SK-N-SH (cell line): ENCODE measurements around the gene RETREG2. TPM values are rescaled to one million over a fixed set of nuclear protein-coding genes. Genes with fewer than 3 reads are reported as not detected.

Experiments
- CTCF ChIA-PET: fragments of 300-600, 350-600 bp; formaldehyde crosslinking; extraction: SDS; loops from one replicate; lab custom pipeline; 2021; lab: Yijun Ruan, JAX
- POLR2A ChIA-PET: fragments of 350-600 bp; sonication (Branson Sonifier 250); formaldehyde crosslinking; extraction: SDS; loops from one replicate; lab custom pipeline; 2020; ENCODE audit warnings: antibody characterized with exemption, inconsistent platforms; lab: Yijun Ruan, JAX
- DNase-seq: peaks from one replicate; pipeline ENCODE4 v3.0.0; 2012
- H2AFZ ChIP-seq: fragments of 200-600 bp; sonication (generic); 2 replicates; pipeline ENCODE4 v1.8.1; 2016; ENCODE audit warnings: antibody characterized with exemption, mild to moderate bottlenecking, low read depth
- H3F3A ChIP-seq: fragments of 200-600 bp; sonication (generic); replicated peaks from 2 replicates; pipeline ENCODE3; 2016; ENCODE audit warnings: antibody characterized with exemption, mild to moderate bottlenecking; ENCODE audit not compliant: insufficient read depth
- H3K27ac ChIP-seq, 2 experiments: fragments of 200-500 bp in 1 of 2; fragments of 200-600 bp in 1 of 2; sonication (Bioruptor generic) in 1 of 2; sonication (generic), shearing (Covaris generic) in 1 of 2; 2 replicates each; pipeline versions ENCODE4 v1.5.1 to v1.6.1; 2014 to 2016; ENCODE audit warnings: low read depth in 2 of 2, inconsistent platforms in 1 of 2, low read length in 1 of 2, mild to moderate bottlenecking in 1 of 2, mixed read lengths in 1 of 2
- H3K27me3 ChIP-seq: fragments of 200-600 bp; sonication (generic), shearing (Covaris generic); 2 replicates; pipeline ENCODE4 v1.6.1; 2016; ENCODE audit warnings: mixed run types; ENCODE audit not compliant: insufficient read depth
- H3K36me3 ChIP-seq, 2 experiments: fragments of 200-500 bp in 1 of 2; fragments of 200-600 bp in 1 of 2; sonication (Bioruptor generic) in 1 of 2; sonication (generic) in 1 of 2; replicated peaks in 1 of 2; 2 replicates each; pipeline versions ENCODE3 to v1.5.1; 2014 to 2016; ENCODE audit warnings: low read length in 1 of 2, mild to moderate bottlenecking in 1 of 2; ENCODE audit not compliant: insufficient read depth in 2 of 2, control insufficient read depth in 1 of 2
- H3K4me1 ChIP-seq, 2 experiments: fragments of 200-500 bp in 1 of 2; fragments of 200-600 bp in 1 of 2; sonication (Bioruptor generic) in 1 of 2; sonication (generic), shearing (Covaris generic) in 1 of 2; 2 replicates each; pipeline versions ENCODE4 v1.5.1 to v1.6.1; 2014 to 2016; ENCODE audit warnings: low read depth in 1 of 2, low read length in 1 of 2, mixed run types in 1 of 2; ENCODE audit not compliant: insufficient read depth in 2 of 2, control insufficient read depth in 1 of 2
- H3K4me2 ChIP-seq: fragments of 200-600 bp; sonication (generic), shearing (Covaris generic); 2 replicates; pipeline ENCODE4 v1.6.1; 2017; ENCODE audit warnings: mixed run types
- H3K4me3 ChIP-seq, 2 experiments: fragments of 200-500 bp in 1 of 2; fragments of 200-600 bp in 1 of 2; sonication (Bioruptor generic) in 1 of 2; sonication (generic), shearing (Covaris generic) in 1 of 2; 2 replicates each; pipeline versions ENCODE4 v1.5.1 to v1.8.1; 2014 to 2016; ENCODE audit warnings: low read depth in 2 of 2, inconsistent platforms in 1 of 2, low read length in 1 of 2, mild to moderate bottlenecking in 1 of 2, mixed read lengths in 1 of 2, moderate library complexity in 1 of 2
- H3K79me2 ChIP-seq: fragments of 200-600 bp; sonication (generic); 2 replicates; pipeline ENCODE4 v1.8.1; 2017; ENCODE audit warnings: mild to moderate bottlenecking; ENCODE audit not compliant: insufficient read depth
- H3K9ac ChIP-seq: fragments of 200-600 bp; sonication (generic); 2 replicates; pipeline ENCODE4 v1.6.1; 2017; ENCODE audit warnings: mixed run types
- H3K9me2 ChIP-seq: fragments of 200-600 bp; sonication (generic); 2 replicates; pipeline ENCODE4 v1.6.1; 2017; ENCODE audit warnings: mixed run types
- H3K9me3 ChIP-seq: fragments of 200-600 bp; sonication (generic); 2 replicates; pipeline ENCODE4 v1.6.1; 2017; ENCODE audit warnings: mixed run types, mild to moderate bottlenecking, moderate library complexity
- H4K20me1 ChIP-seq: fragments of 200-600 bp; sonication (generic); 2 replicates; pipeline ENCODE4 v1.6.1; 2017; ENCODE audit warnings: mild to moderate bottlenecking, mixed run types; ENCODE audit not compliant: insufficient read depth
- EZH2phosphoT487 ChIP-seq: fragments of 200-600 bp; sonication (generic); IDR thresholded peaks from 2 replicates; pipeline ENCODE4 v1.6.1; 2017; ENCODE audit warnings: low read depth, mixed run types, mild to moderate bottlenecking, antibody characterized with exemption, moderate library complexity, borderline replicate concordance
- FOXJ3 ChIP-seq: sonication (generic); formaldehyde crosslinking; IDR thresholded peaks from 2 replicates; pipeline ENCODE4 v1.5.1; 2020; ENCODE audit warnings: mild to moderate bottlenecking, missing genetic modification reagents
- GATA2 ChIP-seq: sonication (generic); formaldehyde crosslinking; IDR thresholded peaks from 2 replicates; pipeline ENCODE4 v1.5.0; 2020; ENCODE audit warnings: mild to moderate bottlenecking, missing genetic modification reagents
- MEF2A ChIP-seq: IDR thresholded peaks from 2 replicates; pipeline ENCODE4 v1.4.0; 2012; ENCODE audit warnings: low read depth, borderline replicate concordance
- POLR2AphosphoS5 ChIP-seq: IDR thresholded peaks from 2 replicates; pipeline ENCODE4 v1.6.1; 2012; ENCODE audit warnings: low read depth, low read length
- RAD21 ChIP-seq: IDR thresholded peaks from 2 replicates; pipeline ENCODE4 v1.6.1; 2012; ENCODE audit warnings: mild to moderate bottlenecking, low read length
- RFX5 ChIP-seq: IDR thresholded peaks from 2 replicates; pipeline ENCODE4 v1.6.1; 2012; ENCODE audit warnings: mild to moderate bottlenecking, improper control_type of control experiment, low read length
- RXRA ChIP-seq: IDR thresholded peaks from 2 replicates; pipeline ENCODE4 v1.4.0; 2012; ENCODE audit warnings: low read depth, mild to moderate bottlenecking, borderline replicate concordance
- TEAD4 ChIP-seq: IDR thresholded peaks from 2 replicates; pipeline ENCODE4 v1.4.0; 2012; ENCODE audit warnings: mild to moderate bottlenecking, borderline replicate concordance; ENCODE audit not compliant: insufficient read depth
- WGBS: methylation state at CpG from one replicate; pipeline ENCODE4 v1.1.6; 2017; ENCODE audit warnings: low lambda C conversion rate; 5-methylcytosine and 5-hydroxymethylcytosine counted together
- polyA plus RNA-seq, 3 experiments: library from polyadenylated mRNA; depleted of rRNA; stranded (reverse); fragments of >200 nt; gene quantifications; 2 replicates each; pipeline ENCODE4 v1.2.3, GENCODE V29; 2012
- TF ChIP-seq, protein P1 (sequence below): IDR thresholded peaks from 2 replicates; pipeline ENCODE4 v1.6.1; 2012; ENCODE audit warnings: mild to moderate bottlenecking, low read depth, low read length, moderate library complexity
- TF ChIP-seq, protein P2 (sequence below): IDR thresholded peaks from 2 replicates; pipeline ENCODE4 v1.4.0; 2012; ENCODE audit warnings: low read depth, borderline replicate concordance
- TF ChIP-seq, protein P3 (sequence below): fragments of 150-350 bp; IDR thresholded peaks from 2 replicates; pipeline ENCODE4 v1.6.1; 2016; ENCODE audit warnings: mild to moderate bottlenecking, low read depth, low read length
- TF ChIP-seq, protein P4 (sequence below): IDR thresholded peaks from 2 replicates; pipeline ENCODE4; 2012
- TF ChIP-seq, protein P5 (sequence below): fragments of 150-350 bp; IDR thresholded peaks from 2 replicates; pipeline ENCODE4 v1.6.1; 2017; ENCODE audit warnings: antibody characterized with exemption, low read length, low read depth, borderline replicate concordance

Gene RETREG2
- polyA plus RNA-seq, 1 of the 3 experiments (the other 2 are of a cell fraction), result 74.6 TPM

DNA sequence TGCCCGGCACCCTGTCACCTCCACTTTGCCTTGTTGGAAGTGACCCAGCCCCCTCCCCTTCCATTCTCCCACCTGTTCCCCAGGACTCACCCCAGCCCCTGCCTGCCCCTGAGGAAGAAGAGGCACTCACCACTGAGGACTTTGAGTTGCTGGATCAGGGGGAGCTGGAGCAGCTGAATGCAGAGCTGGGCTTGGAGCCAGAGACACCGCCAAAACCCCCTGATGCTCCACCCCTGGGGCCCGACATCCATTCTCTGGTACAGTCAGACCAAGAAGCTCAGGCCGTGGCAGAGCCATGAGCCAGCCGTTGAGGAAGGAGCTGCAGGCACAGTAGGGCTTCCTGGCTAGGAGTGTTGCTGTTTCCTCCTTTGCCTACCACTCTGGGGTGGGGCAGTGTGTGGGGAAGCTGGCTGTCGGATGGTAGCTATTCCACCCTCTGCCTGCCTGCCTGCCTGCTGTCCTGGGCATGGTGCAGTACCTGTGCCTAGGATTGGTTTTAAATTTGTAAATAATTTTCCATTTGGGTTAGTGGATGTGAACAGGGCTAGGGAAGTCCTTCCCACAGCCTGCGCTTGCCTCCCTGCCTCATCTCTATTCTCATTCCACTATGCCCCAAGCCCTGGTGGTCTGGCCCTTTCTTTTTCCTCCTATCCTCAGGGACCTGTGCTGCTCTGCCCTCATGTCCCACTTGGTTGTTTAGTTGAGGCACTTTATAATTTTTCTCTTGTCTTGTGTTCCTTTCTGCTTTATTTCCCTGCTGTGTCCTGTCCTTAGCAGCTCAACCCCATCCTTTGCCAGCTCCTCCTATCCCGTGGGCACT lies 4.5 kb downstream of the RETREG2 start (continued):
- TF ChIP-seq, protein P1, sequence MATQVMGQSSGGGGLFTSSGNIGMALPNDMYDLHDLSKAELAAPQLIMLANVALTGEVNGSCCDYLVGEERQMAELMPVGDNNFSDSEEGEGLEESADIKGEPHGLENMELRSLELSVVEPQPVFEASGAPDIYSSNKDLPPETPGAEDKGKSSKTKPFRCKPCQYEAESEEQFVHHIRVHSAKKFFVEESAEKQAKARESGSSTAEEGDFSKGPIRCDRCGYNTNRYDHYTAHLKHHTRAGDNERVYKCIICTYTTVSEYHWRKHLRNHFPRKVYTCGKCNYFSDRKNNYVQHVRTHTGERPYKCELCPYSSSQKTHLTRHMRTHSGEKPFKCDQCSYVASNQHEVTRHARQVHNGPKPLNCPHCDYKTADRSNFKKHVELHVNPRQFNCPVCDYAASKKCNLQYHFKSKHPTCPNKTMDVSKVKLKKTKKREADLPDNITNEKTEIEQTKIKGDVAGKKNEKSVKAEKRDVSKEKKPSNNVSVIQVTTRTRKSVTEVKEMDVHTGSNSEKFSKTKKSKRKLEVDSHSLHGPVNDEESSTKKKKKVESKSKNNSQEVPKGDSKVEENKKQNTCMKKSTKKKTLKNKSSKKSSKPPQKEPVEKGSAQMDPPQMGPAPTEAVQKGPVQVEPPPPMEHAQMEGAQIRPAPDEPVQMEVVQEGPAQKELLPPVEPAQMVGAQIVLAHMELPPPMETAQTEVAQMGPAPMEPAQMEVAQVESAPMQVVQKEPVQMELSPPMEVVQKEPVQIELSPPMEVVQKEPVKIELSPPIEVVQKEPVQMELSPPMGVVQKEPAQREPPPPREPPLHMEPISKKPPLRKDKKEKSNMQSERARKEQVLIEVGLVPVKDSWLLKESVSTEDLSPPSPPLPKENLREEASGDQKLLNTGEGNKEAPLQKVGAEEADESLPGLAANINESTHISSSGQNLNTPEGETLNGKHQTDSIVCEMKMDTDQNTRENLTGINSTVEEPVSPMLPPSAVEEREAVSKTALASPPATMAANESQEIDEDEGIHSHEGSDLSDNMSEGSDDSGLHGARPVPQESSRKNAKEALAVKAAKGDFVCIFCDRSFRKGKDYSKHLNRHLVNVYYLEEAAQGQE, result no peak

DNA sequence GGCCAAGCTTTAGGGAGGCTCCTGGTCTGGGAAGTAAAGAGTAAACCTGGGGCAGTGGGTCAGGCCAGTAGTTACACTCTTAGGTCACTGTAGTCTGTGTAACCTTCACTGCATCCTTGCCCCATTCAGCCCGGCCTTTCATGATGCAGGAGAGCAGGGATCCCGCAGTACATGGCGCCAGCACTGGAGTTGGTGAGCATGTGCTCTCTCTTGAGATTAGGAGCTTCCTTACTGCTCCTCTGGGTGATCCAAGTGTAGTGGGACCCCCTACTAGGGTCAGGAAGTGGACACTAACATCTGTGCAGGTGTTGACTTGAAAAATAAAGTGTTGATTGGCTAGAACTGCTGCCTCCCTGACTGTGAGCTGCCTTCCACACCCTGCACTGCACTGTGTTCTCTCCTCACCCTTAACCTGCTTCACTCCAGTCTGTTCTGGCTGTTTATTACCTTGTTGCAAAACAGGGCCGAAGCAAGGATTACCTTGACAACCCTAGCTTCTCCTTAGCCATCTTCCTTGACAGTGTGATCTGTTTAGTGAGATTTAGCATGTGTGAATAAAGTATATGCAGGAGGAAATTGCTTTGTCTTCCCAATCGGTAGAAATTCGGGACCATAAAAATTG lies 5.2 kb downstream of the RETREG2 start:
- H3K27me3 ChIP-seq, result no peaks in the 10 kb centered on the region
- CTCF ChIA-PET, result interaction anchor here (1.2 to 4.1 kb wide), 4 partner anchors 10 to 112 kb away, joined by 3 to 12 read pairs (median 6); partner anchors contain the start of gene NHEJ1
- DNase-seq, result no peak
- no peak overlapping the region for H3K9ac ChIP-seq
- peaks cover 50 to 52% of the 10 kb centered on the region in 2 experiments for H3K36me3 ChIP-seq
- peaks cover 0 to 9% of the 10 kb centered on the region in 2 experiments; a peak in 2 of 4 replicates for H3K4me1 ChIP-seq
- WGBS, result 92% methylated on average over 6 of the region's 6 CpGs
- H3K27ac ChIP-seq, result no peak overlapping the region
- POLR2A ChIA-PET, result no interaction called here
- H3K4me2 ChIP-seq, result no peak overlapping the region
- no peaks in the 10 kb centered on the region for H3K9me2 ChIP-seq
- H4K20me1 ChIP-seq, result peaks cover 10% of the 10 kb centered on the region
- no peaks in the 10 kb centered on the region for H3K9me3 ChIP-seq
- no peak overlapping the region for H3K4me3 ChIP-seq
- H3K79me2 ChIP-seq, result peaks cover 25% of the 10 kb centered on the region
- H2AFZ ChIP-seq, result no peak overlapping the region
- peaks cover 13% of the 10 kb centered on the region for H3F3A ChIP-seq
- TF ChIP-seq, protein P2, sequence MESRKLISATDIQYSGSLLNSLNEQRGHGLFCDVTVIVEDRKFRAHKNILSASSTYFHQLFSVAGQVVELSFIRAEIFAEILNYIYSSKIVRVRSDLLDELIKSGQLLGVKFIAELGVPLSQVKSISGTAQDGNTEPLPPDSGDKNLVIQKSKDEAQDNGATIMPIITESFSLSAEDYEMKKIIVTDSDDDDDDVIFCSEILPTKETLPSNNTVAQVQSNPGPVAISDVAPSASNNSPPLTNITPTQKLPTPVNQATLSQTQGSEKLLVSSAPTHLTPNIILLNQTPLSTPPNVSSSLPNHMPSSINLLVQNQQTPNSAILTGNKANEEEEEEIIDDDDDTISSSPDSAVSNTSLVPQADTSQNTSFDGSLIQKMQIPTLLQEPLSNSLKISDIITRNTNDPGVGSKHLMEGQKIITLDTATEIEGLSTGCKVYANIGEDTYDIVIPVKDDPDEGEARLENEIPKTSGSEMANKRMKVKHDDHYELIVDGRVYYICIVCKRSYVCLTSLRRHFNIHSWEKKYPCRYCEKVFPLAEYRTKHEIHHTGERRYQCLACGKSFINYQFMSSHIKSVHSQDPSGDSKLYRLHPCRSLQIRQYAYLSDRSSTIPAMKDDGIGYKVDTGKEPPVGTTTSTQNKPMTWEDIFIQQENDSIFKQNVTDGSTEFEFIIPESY, result no peak
- no peak for TF ChIP-seq EZH2phosphoT487
- TF ChIP-seq MEF2A, result no peak
- no peak for TF ChIP-seq RAD21
- TF ChIP-seq GATA2 (CRISPR knock-in tag), result no peak
- no peak for TF ChIP-seq RFX5
- no peak for TF ChIP-seq RXRA
- TF ChIP-seq POLR2AphosphoS5, result no peak
- no peak for TF ChIP-seq TEAD4
- TF ChIP-seq FOXJ3, result no peak
- TF ChIP-seq, protein P3, sequence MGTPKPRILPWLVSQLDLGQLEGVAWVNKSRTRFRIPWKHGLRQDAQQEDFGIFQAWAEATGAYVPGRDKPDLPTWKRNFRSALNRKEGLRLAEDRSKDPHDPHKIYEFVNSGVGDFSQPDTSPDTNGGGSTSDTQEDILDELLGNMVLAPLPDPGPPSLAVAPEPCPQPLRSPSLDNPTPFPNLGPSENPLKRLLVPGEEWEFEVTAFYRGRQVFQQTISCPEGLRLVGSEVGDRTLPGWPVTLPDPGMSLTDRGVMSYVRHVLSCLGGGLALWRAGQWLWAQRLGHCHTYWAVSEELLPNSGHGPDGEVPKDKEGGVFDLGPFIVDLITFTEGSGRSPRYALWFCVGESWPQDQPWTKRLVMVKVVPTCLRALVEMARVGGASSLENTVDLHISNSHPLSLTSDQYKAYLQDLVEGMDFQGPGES, result no peak
- TF ChIP-seq, protein P1, result no peak
- TF ChIP-seq, protein P4, sequence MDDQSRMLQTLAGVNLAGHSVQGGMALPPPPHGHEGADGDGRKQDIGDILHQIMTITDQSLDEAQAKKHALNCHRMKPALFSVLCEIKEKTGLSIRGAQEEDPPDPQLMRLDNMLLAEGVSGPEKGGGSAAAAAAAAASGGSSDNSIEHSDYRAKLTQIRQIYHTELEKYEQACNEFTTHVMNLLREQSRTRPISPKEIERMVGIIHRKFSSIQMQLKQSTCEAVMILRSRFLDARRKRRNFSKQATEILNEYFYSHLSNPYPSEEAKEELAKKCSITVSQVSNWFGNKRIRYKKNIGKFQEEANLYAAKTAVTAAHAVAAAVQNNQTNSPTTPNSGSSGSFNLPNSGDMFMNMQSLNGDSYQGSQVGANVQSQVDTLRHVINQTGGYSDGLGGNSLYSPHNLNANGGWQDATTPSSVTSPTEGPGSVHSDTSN, result no peak
- TF ChIP-seq, protein P5, sequence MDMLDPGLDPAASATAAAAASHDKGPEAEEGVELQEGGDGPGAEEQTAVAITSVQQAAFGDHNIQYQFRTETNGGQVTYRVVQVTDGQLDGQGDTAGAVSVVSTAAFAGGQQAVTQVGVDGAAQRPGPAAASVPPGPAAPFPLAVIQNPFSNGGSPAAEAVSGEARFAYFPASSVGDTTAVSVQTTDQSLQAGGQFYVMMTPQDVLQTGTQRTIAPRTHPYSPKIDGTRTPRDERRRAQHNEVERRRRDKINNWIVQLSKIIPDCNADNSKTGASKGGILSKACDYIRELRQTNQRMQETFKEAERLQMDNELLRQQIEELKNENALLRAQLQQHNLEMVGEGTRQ, result no peak
